ENCODE measurements around the gene FMN1. TPM values are rescaled to one million over a fixed set of nuclear protein-coding genes. Genes with fewer than 3 reads are reported as not detected.
A peak's percentile ranks its signal among the peaks of the same experiment; 100 is the strongest.

FMN1 gene
- polyA plus RNA-seq, 2 of the 4 experiments (the other 2 are of a cell fraction) = 0.53 to 2.2 TPM

DNA sequence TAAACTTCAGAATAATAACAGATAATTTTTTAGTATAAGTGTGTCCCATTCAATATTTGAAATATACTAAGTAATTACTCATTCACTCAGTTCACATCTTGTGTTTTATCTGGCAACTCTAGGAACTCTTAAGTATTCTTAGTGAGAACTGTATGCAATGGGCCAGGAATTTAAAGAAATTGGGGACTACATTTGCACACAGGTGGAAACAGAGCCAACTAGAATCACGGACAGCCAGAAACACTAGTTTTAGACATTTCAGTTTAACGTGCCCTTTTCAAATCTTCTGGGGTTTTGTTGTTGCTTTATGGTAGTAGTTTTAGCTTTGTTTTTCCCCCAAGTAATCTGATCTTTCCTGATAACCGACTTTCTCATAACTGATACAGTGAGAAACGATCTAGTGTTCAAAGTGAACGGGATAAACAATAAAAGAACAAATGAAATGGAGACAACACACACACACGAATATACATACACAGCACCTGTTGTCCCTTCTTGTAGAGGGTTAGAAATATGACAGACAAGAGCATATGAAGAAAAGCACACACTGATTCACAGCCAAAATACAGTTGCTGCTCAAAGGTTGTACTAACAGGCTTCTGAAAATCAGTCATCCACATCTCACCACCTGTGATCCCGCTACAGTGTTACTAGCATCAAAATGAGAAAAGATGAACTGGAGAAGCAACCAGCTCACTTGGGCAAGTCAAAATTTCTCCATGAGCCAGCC lies 167.0 kb downstream of the FMN1 start:
- POLR2A ChIA-PET = no interaction called here
- ATAC-seq (no peak), DNase-seq (ENCODE audit: low read depth in 1 of 2, low spot score in 1 of 2) (no peak), FAIRE-seq (peak; percentile 28)
- TF ChIP-seq SREBF2 (IDR thresholded peaks at IDR 0.05) (no peak), PBX3 (IDR thresholded peaks at IDR 0.05) (no peak), GATA3 (IDR thresholded peaks at IDR 0.05; ENCODE audit: borderline replicate concordance) (no peak), POLR2AphosphoS2 (conservative IDR thresholded peaks at IDR 0.05; ENCODE audit: low read length) (no peak), EHMT2 (IDR thresholded peaks at IDR 0.05; ENCODE audit: low read depth) (no peak), ZSCAN20 (CRISPR knock-in tag; IDR thresholded peaks at IDR 0.05) (no peak)
- TF ChIP-seq, protein P1, sequence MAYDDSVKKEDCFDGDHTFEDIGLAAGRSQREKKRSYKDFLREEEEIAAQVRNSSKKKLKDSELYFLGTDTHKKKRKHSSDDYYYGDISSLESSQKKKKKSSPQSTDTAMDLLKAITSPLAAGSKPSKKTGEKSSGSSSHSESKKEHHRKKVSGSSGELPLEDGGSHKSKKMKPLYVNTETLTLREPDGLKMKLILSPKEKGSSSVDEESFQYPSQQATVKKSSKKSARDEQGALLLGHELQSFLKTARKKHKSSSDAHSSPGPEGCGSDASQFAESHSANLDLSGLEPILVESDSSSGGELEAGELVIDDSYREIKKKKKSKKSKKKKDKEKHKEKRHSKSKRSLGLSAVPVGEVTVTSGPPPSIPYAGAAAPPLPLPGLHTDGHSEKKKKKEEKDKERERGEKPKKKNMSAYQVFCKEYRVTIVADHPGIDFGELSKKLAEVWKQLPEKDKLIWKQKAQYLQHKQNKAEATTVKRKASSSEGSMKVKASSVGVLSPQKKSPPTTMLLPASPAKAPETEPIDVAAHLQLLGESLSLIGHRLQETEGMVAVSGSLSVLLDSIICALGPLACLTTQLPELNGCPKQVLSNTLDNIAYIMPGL (CRISPR knock-in tag; IDR thresholded peaks at IDR 0.05; ENCODE audit: borderline replicate concordance) = no peak
- TF ChIP-seq, protein P2, sequence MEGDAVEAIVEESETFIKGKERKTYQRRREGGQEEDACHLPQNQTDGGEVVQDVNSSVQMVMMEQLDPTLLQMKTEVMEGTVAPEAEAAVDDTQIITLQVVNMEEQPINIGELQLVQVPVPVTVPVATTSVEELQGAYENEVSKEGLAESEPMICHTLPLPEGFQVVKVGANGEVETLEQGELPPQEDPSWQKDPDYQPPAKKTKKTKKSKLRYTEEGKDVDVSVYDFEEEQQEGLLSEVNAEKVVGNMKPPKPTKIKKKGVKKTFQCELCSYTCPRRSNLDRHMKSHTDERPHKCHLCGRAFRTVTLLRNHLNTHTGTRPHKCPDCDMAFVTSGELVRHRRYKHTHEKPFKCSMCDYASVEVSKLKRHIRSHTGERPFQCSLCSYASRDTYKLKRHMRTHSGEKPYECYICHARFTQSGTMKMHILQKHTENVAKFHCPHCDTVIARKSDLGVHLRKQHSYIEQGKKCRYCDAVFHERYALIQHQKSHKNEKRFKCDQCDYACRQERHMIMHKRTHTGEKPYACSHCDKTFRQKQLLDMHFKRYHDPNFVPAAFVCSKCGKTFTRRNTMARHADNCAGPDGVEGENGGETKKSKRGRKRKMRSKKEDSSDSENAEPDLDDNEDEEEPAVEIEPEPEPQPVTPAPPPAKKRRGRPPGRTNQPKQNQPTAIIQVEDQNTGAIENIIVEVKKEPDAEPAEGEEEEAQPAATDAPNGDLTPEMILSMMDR (IDR thresholded peaks at IDR 0.05) = no peak
- no peak overlapping the region for H3K4me3 ChIP-seq
- CTCF ChIA-PET = interaction anchor here (0.5 to 9.0 kb wide), 7 partner anchors 26 to 369 kb away, joined by 3 to 53 read pairs (median 3); no protein-coding TSS in a partner anchor
- H3K9me3 ChIP-seq = no peaks in the 10 kb centered on the region
- WGBS (ENCODE audit: missing lambda C conversion rate) = 72% methylated on average over 7 of the region's 7 CpGs
- H3K27ac ChIP-seq = no peak overlapping the region
- H3K4me1 ChIP-seq = 0 out of 3 replicates have a peak, but pooled peaks cover 1% of the 10 kb centered on the region
- H3K4me2 ChIP-seq = no peak overlapping the region

GRCh38 chr15:33026614-33027013 lies 167.9 kb downstream of the FMN1 start:
- 0 out of 3 replicates have a peak, but pooled peaks cover 7% of the 10 kb centered on the region for H3K4me1 ChIP-seq
- ATAC-seq (no peak), DNase-seq (ENCODE audit: low read depth in 1 of 2, low spot score in 1 of 2) (no peak), FAIRE-seq (no peak)
- CTCF ChIA-PET = interaction anchor here (0.5 to 9.0 kb wide), 5 partner anchors 46 to 368 kb away, joined by 3 to 53 read pairs (median 3); no protein-coding TSS in a partner anchor
- H3K4me3 ChIP-seq = no peak overlapping the region
- H3K27ac ChIP-seq = no peak overlapping the region
- WGBS (ENCODE audit: missing lambda C conversion rate) = 16% methylated on average over 2 of the region's 2 CpGs
- H3K4me2 ChIP-seq = no peak overlapping the region
- POLR2A ChIA-PET = no interaction called here
- TF ChIP-seq FOXS1 (CRISPR knock-in tag; IDR thresholded peaks at IDR 0.05) (no peak), MYC (IDR thresholded peaks at IDR 0.05; ENCODE audit: borderline replicate concordance, low read length) (no peak), CHD2 (IDR thresholded peaks at IDR 0.05; ENCODE audit: low read length, partially characterized antibody) (no peak), EHMT2 (IDR thresholded peaks at IDR 0.05; ENCODE audit: low read depth) (no peak), CEBPB (IDR thresholded peaks at IDR 0.05) (no peak), ZSCAN20 (CRISPR knock-in tag; IDR thresholded peaks at IDR 0.05) (no peak), RFX5 (IDR thresholded peaks at IDR 0.05) (no peak), TP53 (CRISPR knock-in tag; IDR thresholded peaks at IDR 0.05) (no peak), TFCP2L1 (CRISPR knock-in tag; IDR thresholded peaks at IDR 0.05) (no peak), CBX8 (IDR thresholded peaks at IDR 0.05) (no peak), RAD21 (conservative IDR thresholded peaks at IDR 0.05 in 1 of 2, IDR thresholded peaks at IDR 0.05 in 1 of 2) (no peak), CHD4 (IDR thresholded peaks at IDR 0.05; ENCODE audit: borderline replicate concordance) (no peak), E2F6 (IDR thresholded peaks at IDR 0.05; ENCODE audit: borderline replicate concordance, low read depth) (no peak), NFE2L2 (conservative IDR thresholded peaks at IDR 0.05; ENCODE audit: low read length) (no peak)
- TF ChIP-seq, protein P3, sequence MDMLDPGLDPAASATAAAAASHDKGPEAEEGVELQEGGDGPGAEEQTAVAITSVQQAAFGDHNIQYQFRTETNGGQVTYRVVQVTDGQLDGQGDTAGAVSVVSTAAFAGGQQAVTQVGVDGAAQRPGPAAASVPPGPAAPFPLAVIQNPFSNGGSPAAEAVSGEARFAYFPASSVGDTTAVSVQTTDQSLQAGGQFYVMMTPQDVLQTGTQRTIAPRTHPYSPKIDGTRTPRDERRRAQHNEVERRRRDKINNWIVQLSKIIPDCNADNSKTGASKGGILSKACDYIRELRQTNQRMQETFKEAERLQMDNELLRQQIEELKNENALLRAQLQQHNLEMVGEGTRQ (IDR thresholded peaks at IDR 0.05) = no peak
- TF ChIP-seq, protein P2 (IDR thresholded peaks at IDR 0.05) = no peak
- no peaks in the 10 kb centered on the region for H3K9me3 ChIP-seq

Data from A549 (cell line).